ENCODE data around the gene AFAP1. TPM values are rescaled to one million over a fixed set of nuclear protein-coding genes. Genes with fewer than 3 reads are reported as not detected.
A peak's percentile ranks its signal among the peaks of the same experiment; 100 is the strongest.

The AFAP1 gene
- polyA plus RNA-seq, 3 donors: not detected

DNA sequence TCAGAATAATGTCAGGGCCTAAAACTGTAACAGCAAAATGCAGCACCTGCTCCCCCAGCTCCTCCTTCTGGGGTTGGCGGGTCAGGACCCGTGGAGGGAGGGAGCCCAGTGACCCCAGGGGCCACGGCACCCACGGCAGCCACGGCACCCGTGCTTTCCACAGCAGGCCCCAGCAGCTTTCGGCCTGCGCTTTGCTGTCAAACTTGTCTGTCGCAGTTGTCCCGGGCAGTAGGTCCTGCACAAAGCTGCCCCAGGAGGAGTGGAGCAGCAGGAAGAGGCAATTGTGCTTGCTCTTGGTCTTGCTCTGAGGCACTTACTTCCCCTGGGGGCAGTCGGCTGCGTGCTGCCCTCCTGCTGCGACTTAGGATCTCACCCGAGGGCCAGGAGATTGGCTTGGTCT is 183.6 kb downstream of the AFAP1 start:
- H3K27me3 ChIP-seq (ENCODE audit: control insufficient read depth in 2 of 2, insufficient read depth in 2 of 2, low read length in 2 of 2): no peaks in the 10 kb centered on the region
- H3K36me3 Mint-ChIP-seq: no peaks in the 10 kb centered on the region
- peaks cover 0 to 1% (median 0%) of the 10 kb centered on the region in 7 donors for H3K9me3 Mint-ChIP-seq
- no peak overlapping the region for H3K4me2 ChIP-seq (replicated peaks; ENCODE audit: extremely low read depth, low read length, poor library complexity, severe bottlenecking)
- no peaks in the 10 kb centered on the region for H3K36me3 ChIP-seq (replicated peaks in 1 of 2; ENCODE audit: control insufficient read depth in 1 of 2, insufficient read depth in 2 of 2, low read length in 2 of 2)
- H3K27me3 Mint-ChIP-seq (ENCODE audit: low read depth in 3 of 3): peaks cover 17 to 24% (median 18%) of the 10 kb centered on the region in 3 donors
- TF ChIP-seq, protein P1, sequence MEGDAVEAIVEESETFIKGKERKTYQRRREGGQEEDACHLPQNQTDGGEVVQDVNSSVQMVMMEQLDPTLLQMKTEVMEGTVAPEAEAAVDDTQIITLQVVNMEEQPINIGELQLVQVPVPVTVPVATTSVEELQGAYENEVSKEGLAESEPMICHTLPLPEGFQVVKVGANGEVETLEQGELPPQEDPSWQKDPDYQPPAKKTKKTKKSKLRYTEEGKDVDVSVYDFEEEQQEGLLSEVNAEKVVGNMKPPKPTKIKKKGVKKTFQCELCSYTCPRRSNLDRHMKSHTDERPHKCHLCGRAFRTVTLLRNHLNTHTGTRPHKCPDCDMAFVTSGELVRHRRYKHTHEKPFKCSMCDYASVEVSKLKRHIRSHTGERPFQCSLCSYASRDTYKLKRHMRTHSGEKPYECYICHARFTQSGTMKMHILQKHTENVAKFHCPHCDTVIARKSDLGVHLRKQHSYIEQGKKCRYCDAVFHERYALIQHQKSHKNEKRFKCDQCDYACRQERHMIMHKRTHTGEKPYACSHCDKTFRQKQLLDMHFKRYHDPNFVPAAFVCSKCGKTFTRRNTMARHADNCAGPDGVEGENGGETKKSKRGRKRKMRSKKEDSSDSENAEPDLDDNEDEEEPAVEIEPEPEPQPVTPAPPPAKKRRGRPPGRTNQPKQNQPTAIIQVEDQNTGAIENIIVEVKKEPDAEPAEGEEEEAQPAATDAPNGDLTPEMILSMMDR (IDR thresholded peaks at IDR 0.05): no peak
- no peak overlapping the region for H3K9ac ChIP-seq (ENCODE audit: insufficient read depth, low read length, poor library complexity, severe bottlenecking)
- H3K27ac ChIP-seq (ENCODE audit: low read depth in 1 of 2, low read length in 2 of 2): no peak overlapping the region
- H3K27ac Mint-ChIP-seq: no peak overlapping the region
- no peaks in the 10 kb centered on the region for H4K20me1 ChIP-seq (ENCODE audit: insufficient read depth, low read length)
- no peak for DNase-seq
- 91% methylated on average over 14 of the region's 14 CpGs for WGBS (ENCODE audit: insufficient coverage)
- no peaks in the 10 kb centered on the region for H3K4me1 ChIP-seq (ENCODE audit: control insufficient read depth in 1 of 2, insufficient read depth in 2 of 2, low read length in 2 of 2)
- no peak overlapping the region for H3K4me3 Mint-ChIP-seq
- no peak overlapping the region for H2AFZ ChIP-seq (ENCODE audit: insufficient read depth, low read depth, low read length, poor library complexity, severe bottlenecking)
- H3K79me2 ChIP-seq (ENCODE audit: insufficient read depth, low read length): no peaks in the 10 kb centered on the region
- no peaks in the 10 kb centered on the region for H3K9me3 ChIP-seq (replicated peaks in 1 of 2; ENCODE audit: control insufficient read depth in 1 of 2, insufficient read depth in 1 of 2, low read length in 2 of 2)
- intact Hi-C loops (cut with micrococcal nuclease): no loop called here
- peaks cover 7% of the 10 kb centered on the region for H3K4me1 Mint-ChIP-seq
- no peak overlapping the region for H3K4me3 ChIP-seq (replicated peaks in 1 of 3; ENCODE audit: low read depth in 2 of 3, low read length in 3 of 3)

DNA sequence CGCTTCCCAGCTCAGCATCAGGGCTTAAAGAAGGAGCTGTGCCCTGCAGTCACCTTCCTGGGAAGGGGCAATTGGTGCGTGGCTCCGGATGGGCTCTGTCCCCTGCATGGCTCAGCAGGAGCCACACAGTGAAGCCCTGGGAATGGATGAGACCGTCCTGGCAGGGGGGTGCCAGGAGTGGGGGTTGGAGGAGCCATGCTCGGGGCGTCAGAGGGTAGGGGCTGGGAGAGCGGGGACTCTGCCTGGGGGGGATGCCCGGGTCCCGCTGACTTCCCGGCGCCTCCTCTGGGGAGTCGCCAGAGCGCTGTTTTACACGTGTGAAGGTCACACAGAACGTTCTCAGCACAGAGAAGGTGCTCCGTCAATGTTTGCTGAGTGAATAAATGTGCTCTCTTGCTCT is 184.1 kb downstream of the AFAP1 start:
- Mint-ChIP-seq H3K27me3 (ENCODE audit: low read depth in 3 of 3) (peaks cover 16 to 24% (median 18%) of the 10 kb centered on the region in 3 donors), H3K4me3 (no peak overlapping the region), H3K27ac (peak overlapping the region in 1 of 7 donors; percentile 70), H3K9me3 (peaks cover 0 to 1% (median 0%) of the 10 kb centered on the region in 7 donors), H3K36me3 (no peaks in the 10 kb centered on the region), H3K4me1 (peaks cover 7% of the 10 kb centered on the region)
- TF ChIP-seq, protein P1 (IDR thresholded peaks at IDR 0.05): no peak
- DNase-seq: no peak
- Histone ChIP-seq H2AFZ (ENCODE audit: insufficient read depth, low read depth, low read length, poor library complexity, severe bottlenecking) (no peak overlapping the region), H3K4me2 (replicated peaks; ENCODE audit: extremely low read depth, low read length, poor library complexity, severe bottlenecking) (no peak overlapping the region), H3K9ac (ENCODE audit: insufficient read depth, low read length, poor library complexity, severe bottlenecking) (no peak overlapping the region), H3K4me3 (replicated peaks in 1 of 3; ENCODE audit: low read depth in 2 of 3, low read length in 3 of 3) (no peak overlapping the region), H3K27me3 (ENCODE audit: control insufficient read depth in 2 of 2, insufficient read depth in 2 of 2, low read length in 2 of 2) (no peaks in the 10 kb centered on the region), H3K9me3 (replicated peaks in 1 of 2; ENCODE audit: control insufficient read depth in 1 of 2, insufficient read depth in 1 of 2, low read length in 2 of 2) (no peaks in the 10 kb centered on the region), H3K79me2 (ENCODE audit: insufficient read depth, low read length) (no peaks in the 10 kb centered on the region), H4K20me1 (ENCODE audit: insufficient read depth, low read length) (no peaks in the 10 kb centered on the region), H3K4me1 (ENCODE audit: control insufficient read depth in 1 of 2, insufficient read depth in 2 of 2, low read length in 2 of 2) (peaks cover under 1 to 2% of the 10 kb centered on the region in 2 donors), H3K27ac (ENCODE audit: low read depth in 1 of 2, low read length in 2 of 2) (no peak overlapping the region), H3K36me3 (replicated peaks in 1 of 2; ENCODE audit: control insufficient read depth in 1 of 2, insufficient read depth in 2 of 2, low read length in 2 of 2) (no peaks in the 10 kb centered on the region)
- intact Hi-C loops (cut with micrococcal nuclease): no loop called here
- WGBS (ENCODE audit: insufficient coverage): 97% methylated on average over 16 of the region's 16 CpGs
